Measurements from ENCODE around the gene PDE6A.
"Not testable (repeated sequence)": the region's sequence is repeated elsewhere in the genome, so short reads cannot be mapped to it uniquely, and the experiment has no call there.

The PDE6A gene

GRCh38 chr5:149892594-149892993 is 52.0 kb downstream of the PDE6A start:
- no peak for DNase-seq

- no peak for DNase-seq
Observed at GRCh38 chr5:149888280-149888679, 56.3 kb downstream of the PDE6A start.

DNA sequence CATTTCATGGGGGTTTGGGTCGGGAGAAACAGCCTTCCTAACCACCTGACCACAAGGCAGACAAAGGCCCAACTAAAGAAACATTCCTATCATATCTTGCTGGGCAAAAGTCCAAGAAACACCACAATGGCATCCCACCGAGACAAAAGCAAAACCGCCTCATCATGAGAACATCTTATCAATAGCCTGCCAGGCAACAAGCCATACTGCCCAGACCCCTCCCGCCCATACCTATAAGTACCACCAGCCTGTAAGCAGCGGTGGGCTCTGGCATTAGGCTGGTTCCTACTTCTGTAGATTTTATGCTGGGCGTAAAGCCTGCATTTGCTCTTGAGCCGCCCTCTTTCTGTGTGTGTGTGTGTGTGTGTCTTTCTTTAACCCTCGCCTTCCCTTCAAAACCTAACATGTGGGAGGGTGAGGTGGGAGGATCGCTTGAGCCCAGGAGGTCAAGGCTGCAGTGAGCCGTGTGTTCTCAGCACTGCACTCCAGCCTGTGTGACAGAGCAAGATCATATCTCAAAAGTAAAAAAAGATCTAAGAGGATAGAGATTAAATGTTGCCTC is 56.9 kb downstream of the PDE6A start:
- DNase-seq = no peak

DNA sequence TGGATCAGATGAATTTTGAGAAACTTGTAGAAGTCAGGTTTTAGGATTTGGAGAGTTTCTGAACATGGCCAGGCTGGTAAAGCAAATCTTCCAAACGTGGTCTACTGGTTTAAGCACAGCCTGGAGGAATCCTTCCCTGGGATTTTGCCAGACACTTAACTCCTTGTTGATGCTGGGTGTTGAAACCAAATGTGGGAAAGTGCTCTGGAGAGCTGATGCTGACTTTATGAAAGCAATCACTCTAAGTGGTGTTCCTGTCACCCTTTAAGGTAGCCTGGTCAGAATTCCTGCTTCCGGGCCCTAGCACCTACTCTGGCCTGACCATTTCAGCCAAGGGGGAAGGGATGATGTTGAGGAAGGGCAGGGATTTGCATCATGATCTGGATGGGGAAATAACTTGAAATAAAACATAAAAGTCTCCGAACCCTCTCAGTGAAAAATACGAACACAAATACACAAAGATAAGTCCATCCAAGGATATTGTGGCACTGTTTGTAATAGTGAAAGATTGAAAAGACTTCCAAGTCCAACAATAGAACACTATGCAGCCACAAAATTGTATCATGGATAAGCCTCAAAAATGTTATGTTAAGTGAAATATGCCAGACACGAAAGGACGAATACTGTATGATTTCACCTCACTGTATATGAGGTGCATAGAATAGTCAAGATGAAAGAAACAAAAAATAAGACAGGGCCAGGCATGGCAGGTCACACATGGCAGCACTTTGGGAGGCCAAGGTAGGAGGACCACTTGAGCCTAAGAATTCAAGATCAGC is 57.7 kb downstream of the PDE6A start:
- DNase-seq = no peak

- no peak for DNase-seq
Observed at GRCh38 chr5:149886060-149886459, 58.5 kb downstream of the PDE6A start.

DNA sequence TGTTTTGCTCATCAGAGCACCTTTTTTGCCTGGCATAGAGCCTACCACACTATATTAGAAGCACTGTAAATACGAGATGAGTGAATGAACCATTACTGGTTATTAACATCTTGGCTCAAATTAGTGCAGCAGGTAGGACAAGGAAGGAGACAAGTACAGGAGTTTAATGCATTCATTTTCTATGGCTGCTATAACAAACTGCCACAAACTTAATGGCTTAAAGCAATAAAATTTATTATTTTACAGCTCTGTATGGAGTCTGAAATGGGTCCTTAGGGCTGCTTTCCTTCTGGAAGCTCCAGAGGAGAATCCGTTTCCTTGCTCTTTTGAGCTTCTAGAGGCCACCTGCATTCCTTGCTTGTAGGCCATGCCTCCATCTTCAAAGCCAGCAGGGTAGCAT is 59.1 kb downstream of the PDE6A start:
- DNase-seq = no peak

DNA sequence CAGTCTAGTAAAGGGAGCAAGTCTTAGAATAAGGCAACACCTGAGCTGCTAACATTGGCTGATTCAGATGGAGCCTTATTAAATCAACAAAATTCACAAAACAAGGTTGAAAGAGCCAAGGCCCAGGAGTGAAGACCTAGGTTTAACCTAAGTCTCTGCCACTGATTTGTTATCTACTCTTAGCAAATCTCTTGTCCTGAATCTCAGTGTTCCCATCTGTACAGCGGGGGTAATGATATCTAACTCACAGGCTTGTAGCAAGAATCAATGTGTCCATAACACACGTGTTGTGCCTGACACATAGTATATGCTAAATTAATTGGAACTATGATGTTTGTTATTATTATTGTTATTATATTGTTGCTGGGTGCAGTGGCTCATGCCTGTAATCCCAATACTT is 61.0 kb downstream of the PDE6A start:
- DNase-seq = no peak

DNA sequence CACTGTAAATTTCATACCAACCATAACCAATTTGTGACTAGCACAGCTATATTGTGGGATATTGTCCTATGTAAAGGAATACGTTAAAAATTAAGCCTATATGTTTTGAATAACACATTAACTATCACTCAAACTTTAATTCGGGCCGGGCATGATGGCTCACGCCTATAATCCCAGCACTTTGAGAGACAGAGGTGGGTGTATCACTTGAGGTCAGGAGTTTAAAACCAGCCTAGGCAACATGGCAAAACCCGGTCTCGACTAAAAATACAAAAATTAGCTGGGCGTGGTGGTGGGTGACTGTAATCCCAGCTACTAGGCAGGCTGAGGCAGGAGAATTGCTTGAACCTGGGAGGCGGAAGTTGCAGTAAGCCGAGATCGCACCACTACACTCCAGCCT is 62.0 kb downstream of the PDE6A start:
- DNase-seq = not testable (repeated sequence)

DNA sequence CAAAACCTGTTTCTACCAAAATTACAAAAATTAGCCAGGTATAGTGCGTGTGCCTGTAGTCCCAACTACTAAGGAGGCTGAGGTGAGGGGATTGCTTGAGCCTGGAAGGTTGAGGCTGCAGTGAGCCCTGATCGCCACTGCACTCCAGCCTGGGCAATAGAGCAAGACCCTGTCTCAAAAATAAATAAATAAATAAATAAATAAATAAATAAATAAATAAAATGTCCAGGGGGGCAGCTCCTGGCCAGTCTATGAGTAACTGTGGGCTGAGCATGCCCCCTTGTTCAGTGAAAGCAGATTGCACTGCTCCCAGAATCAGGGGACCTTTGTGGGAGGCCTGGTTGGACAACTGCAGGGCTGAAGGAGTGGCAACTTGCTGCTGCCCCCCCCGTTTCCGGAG is 62.7 kb downstream of the PDE6A start:
- DNase-seq = no peak

GRCh38 chr5:149881069-149881622 is 63.4 kb downstream of the PDE6A start:
- DNase-seq = no peak

- DNase-seq = not testable (repeated sequence)
Observed at GRCh38 chr5:149879593-149879992, 65.0 kb downstream of the PDE6A start.

GRCh38 chr5:149878371-149878770 is 66.2 kb downstream of the PDE6A start:
- DNase-seq = no peak

GRCh38 chr5:149873896-149874295 is 70.7 kb downstream of the PDE6A start:
- DNase-seq = no peak

DNA sequence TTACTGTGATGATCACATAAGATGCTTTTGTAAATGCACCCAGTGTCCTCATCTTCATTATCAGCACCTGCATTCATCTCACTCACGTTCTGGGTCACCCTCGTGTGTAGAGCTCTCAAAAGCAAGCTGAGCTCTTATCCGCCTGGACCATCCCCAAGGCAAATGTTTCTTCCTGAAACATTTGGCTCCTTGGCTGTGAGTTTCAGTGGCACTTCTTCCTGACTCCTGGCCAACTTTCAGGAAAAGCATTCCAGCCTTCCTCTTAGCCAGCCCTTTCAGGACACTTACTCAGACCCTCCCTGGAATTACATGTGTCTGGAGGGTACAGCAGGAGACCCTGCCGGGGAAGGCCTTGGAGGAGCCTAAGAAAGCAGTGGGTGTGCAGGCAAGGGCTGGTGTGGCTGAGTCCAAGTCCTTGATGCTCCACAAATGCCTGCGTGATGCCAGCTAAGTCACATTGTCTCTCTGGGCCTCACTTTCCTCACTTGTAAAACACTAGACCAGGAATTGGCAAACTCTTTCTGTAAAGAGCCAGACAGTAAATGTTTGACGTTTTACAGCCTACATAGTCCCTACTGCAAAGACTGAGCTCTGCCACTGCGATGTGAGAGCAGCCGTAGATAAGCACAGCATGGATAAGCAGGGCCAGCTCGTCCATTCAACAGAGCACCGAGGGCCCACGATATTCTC is 72.1 kb downstream of the PDE6A start:
- no peak for DNase-seq

- no peak for DNase-seq
Observed at GRCh38 chr5:149871471-149871870, 73.1 kb downstream of the PDE6A start.

DNA sequence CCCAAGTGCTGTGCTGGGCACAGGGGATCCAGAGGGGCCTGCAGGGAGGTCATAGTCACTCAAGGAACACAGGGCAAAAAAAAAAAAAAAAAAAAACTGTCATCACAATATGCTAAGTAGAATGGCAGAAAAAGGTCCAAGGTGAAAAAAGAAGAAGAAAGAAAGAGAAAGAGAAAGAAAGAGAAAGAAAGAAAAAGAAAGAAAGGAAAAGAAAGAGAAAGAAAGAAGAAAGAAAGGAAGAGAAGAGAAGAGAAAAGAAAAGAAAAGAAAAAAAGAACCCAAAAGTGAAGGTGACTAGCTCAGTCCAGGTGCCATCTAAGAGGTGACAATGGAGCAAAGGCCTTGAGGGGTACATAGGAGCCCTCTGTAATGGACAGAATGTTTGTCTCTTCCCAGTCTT is 73.9 kb downstream of the PDE6A start:
- no peak for DNase-seq

- DNase-seq = no peak
Observed at GRCh38 chr5:149870232-149870631, 74.4 kb downstream of the PDE6A start.

- DNase-seq = no peak
Observed at GRCh38 chr5:149869411-149869821, 75.2 kb downstream of the PDE6A start.

GRCh38 chr5:149865746-149866145 is 78.8 kb downstream of the PDE6A start:
- DNase-seq = no peak

GRCh38 chr5:149863830-149864229 is 80.8 kb downstream of the PDE6A start:
- DNase-seq = no peak

- no peak for DNase-seq
Observed at GRCh38 chr5:149863176-149863575, 81.4 kb downstream of the PDE6A start.

GRCh38 chr5:149860801-149861322 is 83.7 kb downstream of the PDE6A start:
- DNase-seq = peak; percentile 18

- DNase-seq = no peak
Observed at GRCh38 chr5:149859746-149860145, 84.8 kb downstream of the PDE6A start.

GRCh38 chr5:149858481-149858880 is 86.1 kb downstream of the PDE6A start:
- not testable (repeated sequence) for DNase-seq
